HG03139 (cell line): ENCODE measurements around the gene RAP1GDS1.

Experiments
- ATAC-seq: cut with Tn5 transposase; IDR thresholded peaks from one replicate; pipeline ENCODE4 v1.9.1; 2021; ENCODE audit not compliant: unreplicated experiment

The RAP1GDS1 gene

GRCh38 chr4:98260579-98261404 lies at the start of gene RAP1GDS1:
Gene RAP1GDS1, plus strand, starts transcription at chr4:98261384. Its CDS starts 182 bp downstream, at chr4:98261566.
- peak; percentile 90 for ATAC-seq

- no peak for ATAC-seq
Measured at GRCh38 chr4:98222306-98222705, 38.9 kb upstream of the RAP1GDS1 start.

- ATAC-seq: no peak
Measured at GRCh38 chr4:98226396-98226795, 34.8 kb upstream of the RAP1GDS1 start.

GRCh38 chr4:98230961-98231360 lies 30.2 kb upstream of the RAP1GDS1 start:
- ATAC-seq: no peak

GRCh38 chr4:98232202-98232601 lies 29.0 kb upstream of the RAP1GDS1 start:
- no peak for ATAC-seq

GRCh38 chr4:98237204-98237603 lies 24.0 kb upstream of the RAP1GDS1 start:
- no peak for ATAC-seq

- ATAC-seq: no peak
Measured at GRCh38 chr4:98242063-98242462, 19.1 kb upstream of the RAP1GDS1 start.

- ATAC-seq: no peak
Measured at GRCh38 chr4:98242538-98242937, 18.6 kb upstream of the RAP1GDS1 start.

GRCh38 chr4:98245226-98245625 lies 16.0 kb upstream of the RAP1GDS1 start:
- ATAC-seq: no peak

- ATAC-seq: no peak
Measured at GRCh38 chr4:98248934-98249333, 12.2 kb upstream of the RAP1GDS1 start.

GRCh38 chr4:98249831-98250230 lies 11.4 kb upstream of the RAP1GDS1 start:
- no peak for ATAC-seq

GRCh38 chr4:98253499-98253898 lies 7.7 kb upstream of the RAP1GDS1 start:
- no peak for ATAC-seq

- peak; percentile 8 for ATAC-seq
Measured at GRCh38 chr4:98260047-98260578, 1.1 kb upstream of the RAP1GDS1 start.

GRCh38 chr4:98261405-98262291 lies 464 bp downstream of the RAP1GDS1 start:
- peak; percentile 12 for ATAC-seq

GRCh38 chr4:98262431-98262830 lies 1.2 kb downstream of the RAP1GDS1 start:
- ATAC-seq: no peak

GRCh38 chr4:98267498-98267897 lies 6.3 kb downstream of the RAP1GDS1 start:
- ATAC-seq: no peak

- no peak for ATAC-seq
Measured at GRCh38 chr4:98275145-98275544, 14.0 kb downstream of the RAP1GDS1 start.

GRCh38 chr4:98283219-98284189 lies 22.3 kb downstream of the RAP1GDS1 start:
- no peak for ATAC-seq

- ATAC-seq: no peak
Measured at GRCh38 chr4:98284640-98285046, 23.5 kb downstream of the RAP1GDS1 start.

GRCh38 chr4:98285676-98286075 lies 24.5 kb downstream of the RAP1GDS1 start:
- no peak for ATAC-seq
